ENCODE measurements around the gene SPI1.

SPI1 gene

DNA sequence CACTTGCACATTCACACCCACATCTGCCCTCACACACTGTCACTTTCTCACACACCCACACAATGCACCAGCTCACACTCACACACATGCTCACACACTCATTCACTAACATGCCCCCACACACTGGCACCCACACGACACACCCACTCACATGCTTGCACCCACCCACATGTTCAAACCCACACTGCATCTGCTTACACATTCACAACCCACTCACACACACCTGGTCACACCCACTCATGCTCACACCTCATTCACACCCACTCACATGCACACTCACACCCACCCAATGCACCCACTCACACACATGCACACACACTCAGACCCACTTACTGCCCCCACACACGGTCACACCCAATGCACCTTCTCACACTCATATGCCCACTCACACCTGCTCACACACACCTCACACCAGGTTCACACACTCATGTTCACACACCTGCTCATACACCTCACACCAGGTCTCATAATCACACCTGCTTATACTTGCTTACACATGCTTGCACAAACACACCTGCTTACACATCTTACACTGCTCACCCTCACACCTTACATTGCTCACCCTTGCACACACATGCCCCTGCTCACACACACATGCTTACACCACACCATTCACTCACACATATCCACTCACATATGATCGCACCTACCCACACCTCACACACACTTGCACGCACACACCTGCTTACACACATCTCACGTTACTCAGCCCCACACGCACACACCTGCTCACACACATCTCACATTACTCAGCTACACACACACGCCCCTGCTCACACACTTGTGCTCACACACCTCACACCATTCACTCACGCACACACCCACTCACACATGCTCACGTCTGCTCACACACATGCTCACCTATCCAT is 22.0 kb downstream of the SPI1 start:
- Histone ChIP-seq H3K4me1 (ENCODE audit: control extremely low read depth in 1 of 4, control insufficient read depth in 4 of 4, insufficient read depth in 4 of 4, low read length in 3 of 4) (peaks cover 2 to 33% (median 26%) of the 10 kb centered on the region in 4 experiments), H3K4me3 (ENCODE audit: control insufficient read depth in 1 of 7, extremely low read depth in 1 of 7, insufficient read depth in 4 of 7, low read depth in 2 of 7, low read length in 6 of 7) (no peak overlapping the region), H3K9me3 (ENCODE audit: control extremely low read depth in 1 of 5, control insufficient read depth in 4 of 5, insufficient read depth in 2 of 5, low read depth in 1 of 5, low read length in 4 of 5) (no peaks in the 10 kb centered on the region), H3K36me3 (ENCODE audit: control insufficient read depth in 4 of 4, insufficient read depth in 4 of 4, low read length in 3 of 4) (peaks cover 7 to 63% (median 22%) of the 10 kb centered on the region in 4 experiments), H3K27ac (ENCODE audit: insufficient read depth in 1 of 2, low read depth in 1 of 2, low read length in 2 of 2, poor library complexity in 1 of 2, severe bottlenecking in 2 of 2) (no peak overlapping the region), H3K27me3 (replicated peaks in 2 of 5; ENCODE audit: control insufficient read depth in 4 of 5, insufficient read depth in 5 of 5, low read length in 4 of 5) (no peaks in the 10 kb centered on the region)
- DNase-seq: peak in 1 of 3 donors; percentile 15
- 90% methylated on average over 9 of the region's 9 CpGs for WGBS (ENCODE audit: insufficient coverage)
- ChIA-PET POLR2A (no interaction called here), CTCF (interaction anchor here (4.4 kb wide), 1 partner anchor 55 kb away, joined by 33 read pairs; no protein-coding TSS in a partner anchor)

DNA sequence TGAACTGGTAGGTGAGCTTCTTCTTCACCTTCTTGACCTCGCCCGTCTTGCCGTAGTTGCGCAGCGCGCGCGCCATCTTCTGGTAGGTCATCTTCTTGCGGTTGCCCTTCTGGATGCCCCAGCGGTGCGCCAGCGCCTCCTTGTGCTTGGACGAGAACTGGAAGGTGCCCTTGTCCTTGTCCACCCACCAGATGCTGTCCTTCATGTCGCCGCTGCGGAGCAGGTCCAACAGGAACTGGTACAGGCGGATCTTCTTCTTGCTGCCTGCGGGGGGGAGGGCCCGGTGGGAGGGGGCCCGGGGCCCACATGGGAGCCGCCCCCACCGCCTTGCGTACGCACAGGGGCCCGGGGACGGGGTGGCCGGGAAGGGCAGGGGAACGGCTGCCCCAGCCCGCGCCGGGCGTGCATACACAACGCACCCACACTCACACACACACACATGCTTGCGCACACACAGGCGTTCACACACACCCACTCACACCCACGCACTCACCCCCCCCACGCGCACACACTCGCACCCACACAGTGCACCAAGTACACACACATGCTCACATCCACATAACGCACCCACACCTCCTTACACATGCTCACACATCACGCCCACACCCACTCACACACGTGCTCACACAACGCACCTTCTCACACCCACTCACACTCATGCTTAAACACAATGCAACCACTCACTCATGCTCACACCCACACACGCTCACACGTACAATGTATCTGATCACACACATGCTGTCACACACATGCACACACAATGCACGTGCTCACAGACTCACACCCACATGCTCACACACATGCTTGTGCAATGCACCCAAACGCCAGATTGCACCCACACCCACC is 22.8 kb downstream of the SPI1 start:
- Histone ChIP-seq H3K4me3 (ENCODE audit: control insufficient read depth in 1 of 7, extremely low read depth in 1 of 7, insufficient read depth in 4 of 7, low read depth in 2 of 7, low read length in 6 of 7) (no peak overlapping the region), H3K27ac (ENCODE audit: insufficient read depth in 1 of 2, low read depth in 1 of 2, low read length in 2 of 2, poor library complexity in 1 of 2, severe bottlenecking in 2 of 2) (no peak overlapping the region)
- CTCF ChIA-PET: interaction anchor here (1.9 to 2.1 kb wide), 2 partner anchors 16 to 56 kb away, joined by 4 to 6 read pairs; no protein-coding TSS in a partner anchor

DNA sequence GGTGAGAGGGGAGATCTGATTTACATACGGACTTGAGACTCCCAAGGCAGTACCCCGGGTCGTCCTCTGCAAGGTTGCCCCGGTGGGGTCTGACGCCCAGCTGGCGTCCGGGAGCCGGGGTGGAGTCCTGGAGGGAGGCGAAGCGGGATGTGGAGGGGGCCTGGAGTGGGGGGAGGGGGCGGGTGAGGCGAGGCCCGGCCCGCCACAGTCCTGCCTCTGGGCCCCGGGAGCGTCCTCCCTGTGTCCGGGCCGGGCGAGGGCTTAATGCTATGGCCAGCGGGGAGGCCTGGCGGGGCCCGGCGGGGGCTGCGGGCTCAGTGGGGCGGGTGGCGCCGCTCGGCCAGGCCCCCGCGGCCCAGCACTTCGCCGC is 23.4 kb downstream of the SPI1 start:
- 94% methylated on average over 22 of the region's 32 CpGs for WGBS (ENCODE audit: insufficient coverage)
- peak in 1 of 3 donors; percentile 42 for DNase-seq
- Histone ChIP-seq H3K9me3 (ENCODE audit: control extremely low read depth in 1 of 5, control insufficient read depth in 4 of 5, insufficient read depth in 2 of 5, low read depth in 1 of 5, low read length in 4 of 5) (no peaks in the 10 kb centered on the region), H3K4me3 (ENCODE audit: control insufficient read depth in 1 of 7, extremely low read depth in 1 of 7, insufficient read depth in 4 of 7, low read depth in 2 of 7, low read length in 6 of 7) (no peak overlapping the region), H3K4me1 (ENCODE audit: control extremely low read depth in 1 of 4, control insufficient read depth in 4 of 4, insufficient read depth in 4 of 4, low read length in 3 of 4) (peaks cover 0 to 20% (median 14%) of the 10 kb centered on the region in 4 experiments), H3K36me3 (ENCODE audit: control insufficient read depth in 4 of 4, insufficient read depth in 4 of 4, low read length in 3 of 4) (peaks cover 7 to 55% (median 22%) of the 10 kb centered on the region in 4 experiments), H3K27ac (ENCODE audit: insufficient read depth in 1 of 2, low read depth in 1 of 2, low read length in 2 of 2, poor library complexity in 1 of 2, severe bottlenecking in 2 of 2) (no peak overlapping the region), H3K27me3 (replicated peaks in 2 of 5; ENCODE audit: control insufficient read depth in 4 of 5, insufficient read depth in 5 of 5, low read length in 4 of 5) (no peaks in the 10 kb centered on the region)
- POLR2A ChIA-PET: interaction anchor here (0.5 kb wide), 1 partner anchor 563 kb away, joined by 3 read pairs; no protein-coding TSS in a partner anchor
- CTCF ChIA-PET: interaction anchor here (1.3 to 2.1 kb wide), 3 partner anchors 9 to 57 kb away, joined by 3 to 6 read pairs (median 4); no protein-coding TSS in a partner anchor

More for the DNA sequence above, 22.8 kb downstream of the SPI1 start:
- H3K27me3 ChIP-seq (replicated peaks in 2 of 5; ENCODE audit: control insufficient read depth in 4 of 5, insufficient read depth in 5 of 5, low read length in 4 of 5): no peaks in the 10 kb centered on the region
- peaks cover 7 to 59% (median 22%) of the 10 kb centered on the region in 4 experiments for H3K36me3 ChIP-seq (ENCODE audit: control insufficient read depth in 4 of 4, insufficient read depth in 4 of 4, low read length in 3 of 4)
- 96% methylated on average over 44 of the region's 47 CpGs for WGBS (ENCODE audit: insufficient coverage)
- POLR2A ChIA-PET: interaction anchor here (0.5 kb wide), 1 partner anchor 563 kb away, joined by 3 read pairs; no protein-coding TSS in a partner anchor
- DNase-seq: peak; percentile 55 to 59 (median 57)
- no peaks in the 10 kb centered on the region for H3K9me3 ChIP-seq (ENCODE audit: control extremely low read depth in 1 of 5, control insufficient read depth in 4 of 5, insufficient read depth in 2 of 5, low read depth in 1 of 5, low read length in 4 of 5)
- H3K4me1 ChIP-seq (ENCODE audit: control extremely low read depth in 1 of 4, control insufficient read depth in 4 of 4, insufficient read depth in 4 of 4, low read length in 3 of 4): peaks cover 2 to 26% (median 21%) of the 10 kb centered on the region in 4 experiments

DNA sequence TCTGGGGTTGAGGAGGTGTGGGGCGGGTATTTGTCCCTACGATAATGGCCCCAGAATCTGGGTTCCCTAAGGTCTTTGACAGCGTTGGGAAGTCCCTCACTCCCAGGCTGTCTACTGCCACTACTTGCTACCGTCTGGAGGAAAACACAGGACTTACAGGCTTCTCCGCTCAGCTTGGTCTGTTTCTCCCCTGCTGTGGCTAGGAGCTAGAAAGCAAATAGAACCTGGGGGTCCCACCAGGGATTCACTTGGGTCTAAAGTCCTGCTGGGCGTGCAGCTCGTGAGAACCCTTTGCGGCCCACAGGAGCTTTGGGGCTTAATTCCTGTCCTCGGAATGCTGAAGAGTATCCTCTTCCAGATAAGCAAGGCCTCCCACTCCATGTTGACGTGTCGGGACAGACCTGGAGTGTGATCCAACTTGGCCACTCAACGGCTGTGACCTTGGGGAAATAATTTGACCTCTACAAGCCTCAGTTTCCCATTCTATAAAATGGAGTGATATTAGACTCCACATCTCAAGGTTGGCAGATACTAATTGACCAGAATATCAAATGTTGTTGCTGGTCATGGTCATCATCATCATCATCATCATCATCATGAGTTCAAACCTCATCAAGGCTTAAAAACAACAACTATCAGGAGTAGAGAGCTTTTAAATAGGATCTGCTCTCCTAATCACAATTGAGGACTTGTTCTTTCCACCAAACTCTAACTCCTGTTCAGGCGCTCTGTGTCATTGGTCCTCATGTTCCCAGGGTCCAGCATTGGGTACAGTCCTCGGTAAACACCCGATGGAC is 24.2 kb downstream of the SPI1 start:
- H3K27ac ChIP-seq (ENCODE audit: insufficient read depth in 1 of 2, low read depth in 1 of 2, low read length in 2 of 2, poor library complexity in 1 of 2, severe bottlenecking in 2 of 2): no peak overlapping the region
- POLR2A ChIA-PET: interaction anchor here (0.6 kb wide), 1 partner anchor 119 kb away, joined by 3 read pairs; no protein-coding TSS in a partner anchor

DNA sequence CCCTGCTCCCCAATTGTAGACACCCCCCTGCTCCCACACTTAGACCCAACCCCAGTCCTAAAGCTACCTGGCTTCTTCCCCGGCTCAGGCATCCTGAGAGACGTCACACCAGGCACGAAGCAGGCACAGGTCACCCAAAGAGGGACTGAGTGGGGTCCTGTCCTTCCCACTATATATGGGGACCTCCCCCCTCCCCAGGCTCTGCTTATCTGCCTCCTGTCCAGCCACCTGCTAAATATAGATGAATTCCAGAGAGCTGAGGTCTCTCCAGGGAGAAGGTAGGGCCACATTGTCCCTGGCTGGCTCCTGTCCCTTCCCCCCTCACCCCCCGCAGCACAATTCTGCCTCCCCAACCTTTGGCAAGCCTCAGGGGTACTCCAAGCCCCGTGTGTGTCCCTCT is 25.8 kb downstream of the SPI1 start, which contains the start of gene MYBPC3:
MYBPC3 (minus strand) TSS at position 147 of the 400 bp plus-strand sequence; CDS start at position 92, 55 bp downstream.
- 92% methylated on average over 4 of the region's 5 CpGs for WGBS (ENCODE audit: insufficient coverage)

More for the DNA sequence above, 24.2 kb downstream of the SPI1 start:
- H3K4me3 ChIP-seq (ENCODE audit: control insufficient read depth in 1 of 7, extremely low read depth in 1 of 7, insufficient read depth in 4 of 7, low read depth in 2 of 7, low read length in 6 of 7): no peak overlapping the region
- CTCF ChIA-PET: interaction anchor here (1.2 to 2.1 kb wide), 4 partner anchors 8 to 57 kb away, joined by 3 to 6 read pairs (median 4); no protein-coding TSS in a partner anchor
- no peaks in the 10 kb centered on the region for H3K27me3 ChIP-seq (replicated peaks in 2 of 5; ENCODE audit: control insufficient read depth in 4 of 5, insufficient read depth in 5 of 5, low read length in 4 of 5)
- H3K4me1 ChIP-seq (ENCODE audit: control extremely low read depth in 1 of 4, control insufficient read depth in 4 of 4, insufficient read depth in 4 of 4, low read length in 3 of 4): peaks cover 0 to 13% (median 7%) of the 10 kb centered on the region in 4 experiments
- peaks cover 7 to 49% (median 21%) of the 10 kb centered on the region in 4 experiments for H3K36me3 ChIP-seq (ENCODE audit: control insufficient read depth in 4 of 4, insufficient read depth in 4 of 4, low read length in 3 of 4)
- no peaks in the 10 kb centered on the region for H3K9me3 ChIP-seq (ENCODE audit: control extremely low read depth in 1 of 5, control insufficient read depth in 4 of 5, insufficient read depth in 2 of 5, low read depth in 1 of 5, low read length in 4 of 5)
- DNase-seq: no peak
- WGBS (ENCODE audit: insufficient coverage): 98% methylated on average over 15 of the region's 15 CpGs

More for the DNA sequence above, 25.8 kb downstream of the SPI1 start, which contains the start of gene MYBPC3:
- peaks cover 7 to 34% (median 17%) of the 10 kb centered on the region in 4 experiments for H3K36me3 ChIP-seq (ENCODE audit: control insufficient read depth in 4 of 4, insufficient read depth in 4 of 4, low read length in 3 of 4)
- no peaks in the 10 kb centered on the region for H3K9me3 ChIP-seq (ENCODE audit: control extremely low read depth in 1 of 5, control insufficient read depth in 4 of 5, insufficient read depth in 2 of 5, low read depth in 1 of 5, low read length in 4 of 5)
- ChIA-PET CTCF (interaction anchor here (1.1 kb wide), 1 partner anchor 47 kb away, joined by 3 read pairs; no protein-coding TSS in a partner anchor), POLR2A (no interaction called here)
- no peaks in the 10 kb centered on the region for H3K27me3 ChIP-seq (replicated peaks in 2 of 5; ENCODE audit: control insufficient read depth in 4 of 5, insufficient read depth in 5 of 5, low read length in 4 of 5)
- no peak for DNase-seq
- H3K27ac ChIP-seq (ENCODE audit: insufficient read depth in 1 of 2, low read depth in 1 of 2, low read length in 2 of 2, poor library complexity in 1 of 2, severe bottlenecking in 2 of 2): no peak within 1 kb of the TSS
- H3K4me3 ChIP-seq (ENCODE audit: control insufficient read depth in 1 of 7, extremely low read depth in 1 of 7, insufficient read depth in 4 of 7, low read depth in 2 of 7, low read length in 6 of 7): no peak within 1 kb of the TSS
- no peaks in the 10 kb centered on the region for H3K4me1 ChIP-seq (ENCODE audit: control extremely low read depth in 1 of 4, control insufficient read depth in 4 of 4, insufficient read depth in 4 of 4, low read length in 3 of 4)

All from common myeloid progenitor, CD34-positive (primary cell).